ENCODE results near the gene PRM1. TPM values are rescaled to one million over a fixed set of nuclear protein-coding genes. Genes with fewer than 3 reads are reported as not detected.

PRM1 gene
- total RNA-seq, 1 donor from 2014 or later, result not detected

DNA sequence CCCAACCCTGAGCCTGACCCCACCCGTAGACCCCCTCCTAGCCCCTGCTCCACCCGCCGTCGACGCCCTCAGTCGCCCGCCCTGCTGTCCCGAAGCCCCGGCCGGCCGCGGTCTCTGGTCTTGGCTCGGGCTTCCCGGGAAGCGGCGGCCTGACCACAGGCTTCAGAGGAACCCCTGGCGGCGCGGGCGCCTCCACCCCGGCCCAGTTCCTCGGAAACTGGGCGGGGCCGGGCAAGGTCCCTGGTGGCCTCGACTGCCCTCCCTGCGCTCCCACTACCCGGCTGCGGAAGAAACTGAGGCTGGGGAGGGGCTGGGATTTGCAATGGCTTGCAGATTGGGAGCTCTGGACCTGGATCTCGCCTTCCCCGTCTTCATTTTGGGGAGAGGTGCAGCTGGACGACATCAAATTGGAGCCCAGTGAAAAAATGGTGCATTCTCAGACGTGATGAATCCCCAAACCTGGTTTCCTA lies 24.4 kb downstream of the PRM1 start:
- no peaks in the 10 kb centered on the region for H3K9me3 Mint-ChIP-seq (ENCODE audit: unreplicated experiment)
- peak; percentile 92 for DNase-seq (ENCODE audit: extremely low spot score, unreplicated experiment)
- H3K36me3 Mint-ChIP-seq (ENCODE audit: unreplicated experiment), result peaks cover 2% of the 10 kb centered on the region
- peak overlapping the region; percentile 94 for H3K4me3 Mint-ChIP-seq (ENCODE audit: unreplicated experiment)
- H3K4me1 Mint-ChIP-seq (ENCODE audit: unreplicated experiment), result peaks cover 41% of the 10 kb centered on the region
- H3K27ac Mint-ChIP-seq (ENCODE audit: unreplicated experiment), result peak overlapping the region; percentile 100
- TF ChIP-seq, protein P1, sequence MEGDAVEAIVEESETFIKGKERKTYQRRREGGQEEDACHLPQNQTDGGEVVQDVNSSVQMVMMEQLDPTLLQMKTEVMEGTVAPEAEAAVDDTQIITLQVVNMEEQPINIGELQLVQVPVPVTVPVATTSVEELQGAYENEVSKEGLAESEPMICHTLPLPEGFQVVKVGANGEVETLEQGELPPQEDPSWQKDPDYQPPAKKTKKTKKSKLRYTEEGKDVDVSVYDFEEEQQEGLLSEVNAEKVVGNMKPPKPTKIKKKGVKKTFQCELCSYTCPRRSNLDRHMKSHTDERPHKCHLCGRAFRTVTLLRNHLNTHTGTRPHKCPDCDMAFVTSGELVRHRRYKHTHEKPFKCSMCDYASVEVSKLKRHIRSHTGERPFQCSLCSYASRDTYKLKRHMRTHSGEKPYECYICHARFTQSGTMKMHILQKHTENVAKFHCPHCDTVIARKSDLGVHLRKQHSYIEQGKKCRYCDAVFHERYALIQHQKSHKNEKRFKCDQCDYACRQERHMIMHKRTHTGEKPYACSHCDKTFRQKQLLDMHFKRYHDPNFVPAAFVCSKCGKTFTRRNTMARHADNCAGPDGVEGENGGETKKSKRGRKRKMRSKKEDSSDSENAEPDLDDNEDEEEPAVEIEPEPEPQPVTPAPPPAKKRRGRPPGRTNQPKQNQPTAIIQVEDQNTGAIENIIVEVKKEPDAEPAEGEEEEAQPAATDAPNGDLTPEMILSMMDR (IDR thresholded peaks at IDR 0.05), result no peak
- no peaks in the 10 kb centered on the region for H3K27me3 Mint-ChIP-seq (ENCODE audit: unreplicated experiment)

DNA sequence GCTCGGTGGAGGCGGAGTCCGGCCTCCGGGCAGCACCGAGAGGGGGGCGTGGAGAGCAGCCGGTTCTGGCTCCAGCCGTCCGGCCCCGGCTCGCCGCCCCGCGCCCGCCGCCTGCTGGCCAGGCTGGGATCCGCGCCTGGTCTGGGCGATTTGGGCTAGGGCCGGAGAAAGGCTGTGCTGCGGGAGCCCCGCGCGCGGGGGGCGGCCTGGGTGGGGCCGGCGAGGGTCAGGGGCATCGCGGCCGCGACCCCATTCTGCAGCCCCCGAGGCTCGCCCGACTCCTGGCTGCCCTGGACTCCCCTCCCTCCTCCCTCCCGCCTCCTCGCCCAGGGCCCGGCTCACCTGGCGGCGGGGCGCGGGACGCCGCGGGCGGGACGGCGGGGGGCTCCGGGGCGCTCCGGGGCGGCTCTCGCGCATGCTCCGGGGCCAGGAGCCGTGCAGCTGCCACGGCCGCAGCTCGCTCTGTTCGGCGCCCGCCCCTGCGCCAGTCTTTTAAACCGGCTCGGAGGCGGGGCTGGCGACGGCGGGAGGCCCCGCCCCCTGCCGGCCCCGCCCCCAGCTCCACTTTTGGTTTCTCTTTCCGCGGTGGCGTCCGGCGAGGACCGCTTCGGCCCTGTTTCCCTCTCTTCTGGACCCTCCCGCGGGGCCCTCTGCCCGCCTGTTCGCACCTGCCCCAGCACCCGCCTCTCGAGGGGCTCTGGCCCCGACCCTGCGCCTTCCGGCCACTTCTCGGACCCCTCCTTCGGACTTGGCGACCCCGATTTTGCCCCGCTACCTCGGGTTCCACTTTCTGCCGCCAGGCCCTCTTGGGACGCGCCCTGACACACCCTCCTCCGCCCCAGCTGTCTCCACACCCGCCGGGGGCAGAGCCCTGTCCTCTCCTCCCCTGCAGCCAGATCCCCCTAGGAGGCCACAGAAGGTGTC lies 25.1 kb downstream of the PRM1 start, which contains the start of gene SOCS1:
SOCS1 (minus strand) TSS at position 468 of the 924 bp plus-strand sequence. CDS start 726 bp downstream, outside the sequence.
- peaks cover 2% of the 10 kb centered on the region for H3K36me3 Mint-ChIP-seq (ENCODE audit: unreplicated experiment)
- peak within 1 kb of the TSS; percentile 94 for H3K4me3 Mint-ChIP-seq (ENCODE audit: unreplicated experiment)
- no peaks in the 10 kb centered on the region for H3K9me3 Mint-ChIP-seq (ENCODE audit: unreplicated experiment)
- peak within 1 kb of the TSS; percentile 100 for H3K27ac Mint-ChIP-seq (ENCODE audit: unreplicated experiment)
- TF ChIP-seq, protein P1 (IDR thresholded peaks at IDR 0.05), result peak; percentile 96
- DNase-seq (ENCODE audit: extremely low spot score, unreplicated experiment), result peak; percentile 97
- peaks cover 41% of the 10 kb centered on the region for H3K4me1 Mint-ChIP-seq (ENCODE audit: unreplicated experiment)
- no peaks in the 10 kb centered on the region for H3K27me3 Mint-ChIP-seq (ENCODE audit: unreplicated experiment)

DNA sequence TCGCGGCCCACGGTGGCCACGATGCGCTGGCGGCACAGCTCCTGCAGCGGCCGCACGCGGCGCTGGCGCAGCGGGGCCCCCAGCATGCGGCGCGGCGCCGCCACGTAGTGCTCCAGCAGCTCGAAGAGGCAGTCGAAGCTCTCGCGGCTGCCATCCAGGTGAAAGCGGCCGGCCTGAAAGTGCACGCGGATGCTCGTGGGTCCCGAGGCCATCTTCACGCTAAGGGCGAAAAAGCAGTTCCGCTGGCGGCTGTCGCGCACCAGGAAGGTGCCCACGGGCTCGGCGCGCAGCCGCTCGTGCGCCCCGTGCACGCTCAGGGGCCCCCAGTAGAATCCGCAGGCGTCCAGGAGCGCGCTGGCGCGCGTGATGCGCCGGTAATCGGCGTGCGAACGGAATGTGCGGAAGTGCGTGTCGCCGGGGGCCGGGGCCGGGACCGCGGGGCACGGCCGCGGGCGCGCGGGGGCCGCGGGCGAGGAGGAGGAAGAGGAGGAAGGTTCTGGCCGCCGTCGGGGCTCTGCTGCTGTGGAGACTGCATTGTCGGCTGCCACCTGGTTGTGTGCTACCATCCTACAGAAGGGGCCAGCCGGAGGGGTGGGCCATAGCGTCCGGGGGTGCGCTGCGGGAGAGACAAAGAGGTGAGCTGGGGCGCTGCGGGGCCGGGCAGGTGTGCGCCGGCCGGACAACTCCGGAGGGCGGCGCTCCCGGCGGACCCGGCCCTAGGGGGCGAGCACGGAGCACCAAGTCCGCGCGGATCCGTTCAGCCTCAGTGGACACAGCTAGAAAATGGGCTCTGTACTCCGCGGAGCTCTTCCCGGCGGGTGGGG lies 26.0 kb downstream of the PRM1 start:
- H3K36me3 Mint-ChIP-seq (ENCODE audit: unreplicated experiment), result peaks cover 2% of the 10 kb centered on the region
- no peak for DNase-seq (ENCODE audit: extremely low spot score, unreplicated experiment)
- no peaks in the 10 kb centered on the region for H3K27me3 Mint-ChIP-seq (ENCODE audit: unreplicated experiment)
- H3K27ac Mint-ChIP-seq (ENCODE audit: unreplicated experiment), result no peak overlapping the region
- TF ChIP-seq, protein P1 (IDR thresholded peaks at IDR 0.05), result no peak
- H3K4me1 Mint-ChIP-seq (ENCODE audit: unreplicated experiment), result peaks cover 41% of the 10 kb centered on the region
- no peaks in the 10 kb centered on the region for H3K9me3 Mint-ChIP-seq (ENCODE audit: unreplicated experiment)
- H3K4me3 Mint-ChIP-seq (ENCODE audit: unreplicated experiment), result peak overlapping the region; percentile 71

DNA sequence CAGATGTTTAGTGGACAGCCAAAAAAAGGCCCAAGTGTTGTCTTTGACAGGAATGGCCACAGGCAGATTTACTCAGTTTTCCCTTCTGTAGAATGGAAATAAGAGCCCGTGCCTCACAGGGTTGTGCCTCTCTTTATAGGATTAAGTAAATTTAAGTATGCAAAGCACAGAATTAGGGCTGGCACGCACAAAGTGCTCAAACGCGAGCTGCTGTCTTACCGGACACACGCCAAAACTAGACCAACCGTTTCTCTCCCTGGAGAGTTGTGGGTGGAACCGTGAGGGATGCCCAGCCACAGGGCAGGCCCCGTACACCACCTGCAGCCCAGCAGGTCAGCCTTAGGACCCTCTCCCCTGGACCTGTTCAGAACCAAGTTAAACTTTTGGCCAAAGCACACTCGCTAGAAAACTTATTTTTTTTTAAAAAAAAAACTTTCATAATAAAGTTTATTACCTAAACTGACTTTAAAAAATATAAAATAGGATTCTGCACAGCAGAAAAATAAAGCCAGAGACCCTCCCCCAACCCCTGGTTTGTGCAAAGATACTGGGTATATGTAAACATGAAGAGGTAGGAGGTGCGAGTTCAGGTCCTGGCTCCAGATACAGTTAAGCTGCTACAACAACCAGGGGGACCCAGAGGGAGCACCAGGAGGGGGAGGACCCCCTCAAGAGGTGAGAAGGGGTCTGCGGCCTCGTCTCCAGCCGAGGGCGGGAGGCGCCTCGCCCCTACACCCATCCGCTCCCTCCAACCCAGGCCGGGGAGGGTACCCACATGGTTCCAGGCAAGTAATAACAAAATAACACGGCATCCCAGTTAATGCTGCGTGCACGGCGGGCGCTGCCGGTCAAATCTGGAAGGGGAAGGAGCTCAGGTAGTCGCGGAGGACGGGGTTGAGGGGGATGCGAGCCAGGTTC lies 26.9 kb downstream of the PRM1 start:
- DNase-seq (ENCODE audit: extremely low spot score, unreplicated experiment), result no peak
- Mint-ChIP-seq H3K4me3 (ENCODE audit: unreplicated experiment) (peak overlapping the region; percentile 71), H3K27ac (ENCODE audit: unreplicated experiment) (no peak overlapping the region), H3K4me1 (ENCODE audit: unreplicated experiment) (peaks cover 34% of the 10 kb centered on the region), H3K36me3 (ENCODE audit: unreplicated experiment) (peaks cover 2% of the 10 kb centered on the region), H3K9me3 (ENCODE audit: unreplicated experiment) (no peaks in the 10 kb centered on the region), H3K27me3 (ENCODE audit: unreplicated experiment) (no peaks in the 10 kb centered on the region)
- TF ChIP-seq, protein P1 (IDR thresholded peaks at IDR 0.05), result no peak
